Measurements from ENCODE around the gene GM2A. TPM values are rescaled to one million over a fixed set of nuclear protein-coding genes. Genes with fewer than 3 reads are reported as not detected.

The GM2A gene
- total and polyA plus RNA-seq, 2 donors (not counting 1 experiment from before 2014, with no cell fraction given): 29.8 to 82.7 TPM

DNA sequence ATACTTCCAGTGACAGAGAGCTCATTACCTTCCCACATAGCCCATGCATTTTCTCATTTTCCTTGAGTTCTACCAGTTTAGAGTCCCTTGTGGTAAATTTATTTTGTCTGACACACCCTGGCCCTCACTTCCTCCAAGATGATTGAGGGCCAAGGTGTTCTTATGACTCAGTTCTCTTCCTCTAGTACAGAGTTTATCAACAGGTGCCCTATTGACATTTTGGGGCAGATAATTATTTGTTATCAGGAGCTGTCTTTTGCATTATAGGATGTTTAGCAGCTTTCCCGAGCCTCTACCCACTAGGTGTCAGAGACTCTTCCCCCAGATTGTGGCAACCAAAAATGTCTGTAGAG, 43.5 kb downstream of the GM2A start:
- no peak overlapping the region for H2AFZ ChIP-seq (ENCODE audit: insufficient read depth, low read depth, low read length, poor library complexity, severe bottlenecking)
- no peaks in the 10 kb centered on the region for H3K27me3 ChIP-seq (replicated peaks in 1 of 4; ENCODE audit: control extremely low read depth in 1 of 4, control insufficient read depth in 3 of 4, insufficient read depth in 4 of 4, low read length in 3 of 4)
- ATAC-seq (ENCODE audit: low read depth) (no peak), DNase-seq (no peak)
- H3K9ac ChIP-seq (ENCODE audit: low read length): no peak overlapping the region
- no peak overlapping the region for H3K4me2 ChIP-seq (replicated peaks; ENCODE audit: low read depth, low read length, poor library complexity, severe bottlenecking)
- no peaks in the 10 kb centered on the region for H3K79me2 ChIP-seq (ENCODE audit: control insufficient read depth, insufficient read depth, low read length)
- intact Hi-C loops (cut with micrococcal nuclease): loop anchor here (5.0 kb wide), 1 partner anchor 244 kb away; no protein-coding TSS in a partner anchor
- Mint-ChIP-seq H3K9me3 (ENCODE audit: insufficient read depth) (no peaks in the 10 kb centered on the region), H3K27me3 (peaks cover 19% of the 10 kb centered on the region), H3K4me1 (peaks cover 2% of the 10 kb centered on the region), H3K27ac (no peak overlapping the region), H3K4me3 (no peak overlapping the region)
- no CpG with 5 or more reads among the region's 1 CpG for WGBS (ENCODE audit: insufficient coverage)
- H4K20me1 ChIP-seq (ENCODE audit: control insufficient read depth, insufficient read depth, low read length, poor library complexity, severe bottlenecking): no peaks in the 10 kb centered on the region
- CTCF ChIA-PET: interaction anchor here (0.7 to 2.0 kb wide), 5 partner anchors 20 to 245 kb away, joined by 3 to 10 read pairs (median 4); no protein-coding TSS in a partner anchor
- POLR2A ChIA-PET: no interaction called here
- no peaks in the 10 kb centered on the region for H3K36me3 ChIP-seq (replicated peaks in 1 of 2; ENCODE audit: control extremely low read depth in 1 of 2, control insufficient read depth in 1 of 2, extremely low read depth in 1 of 2, insufficient read depth in 2 of 2, low read length in 1 of 2)
- no peak for TF ChIP-seq EZH2 (IDR thresholded peaks at IDR 0.05; ENCODE audit: borderline replicate concordance, insufficient read depth, low read depth, low read length, poor library complexity, severe bottlenecking)
- TF ChIP-seq, protein P1, sequence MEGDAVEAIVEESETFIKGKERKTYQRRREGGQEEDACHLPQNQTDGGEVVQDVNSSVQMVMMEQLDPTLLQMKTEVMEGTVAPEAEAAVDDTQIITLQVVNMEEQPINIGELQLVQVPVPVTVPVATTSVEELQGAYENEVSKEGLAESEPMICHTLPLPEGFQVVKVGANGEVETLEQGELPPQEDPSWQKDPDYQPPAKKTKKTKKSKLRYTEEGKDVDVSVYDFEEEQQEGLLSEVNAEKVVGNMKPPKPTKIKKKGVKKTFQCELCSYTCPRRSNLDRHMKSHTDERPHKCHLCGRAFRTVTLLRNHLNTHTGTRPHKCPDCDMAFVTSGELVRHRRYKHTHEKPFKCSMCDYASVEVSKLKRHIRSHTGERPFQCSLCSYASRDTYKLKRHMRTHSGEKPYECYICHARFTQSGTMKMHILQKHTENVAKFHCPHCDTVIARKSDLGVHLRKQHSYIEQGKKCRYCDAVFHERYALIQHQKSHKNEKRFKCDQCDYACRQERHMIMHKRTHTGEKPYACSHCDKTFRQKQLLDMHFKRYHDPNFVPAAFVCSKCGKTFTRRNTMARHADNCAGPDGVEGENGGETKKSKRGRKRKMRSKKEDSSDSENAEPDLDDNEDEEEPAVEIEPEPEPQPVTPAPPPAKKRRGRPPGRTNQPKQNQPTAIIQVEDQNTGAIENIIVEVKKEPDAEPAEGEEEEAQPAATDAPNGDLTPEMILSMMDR (IDR thresholded peaks at IDR 0.05): no peak
- no peak overlapping the region for H3K4me3 ChIP-seq (ENCODE audit: control extremely low read depth in 1 of 5, extremely low read depth in 1 of 5, insufficient read depth in 1 of 5, low read depth in 2 of 5, low read length in 4 of 5)
- no peaks in the 10 kb centered on the region for H3K4me1 ChIP-seq (ENCODE audit: control insufficient read depth in 2 of 2, insufficient read depth in 2 of 2, low read length in 2 of 2)
- no peaks in the 10 kb centered on the region for H3K9me3 ChIP-seq (ENCODE audit: control extremely low read depth in 1 of 3, control insufficient read depth in 2 of 3, insufficient read depth in 1 of 3, low read length in 2 of 3)
- no peak overlapping the region for H3K27ac ChIP-seq (ENCODE audit: low read length in 2 of 2)

DNA sequence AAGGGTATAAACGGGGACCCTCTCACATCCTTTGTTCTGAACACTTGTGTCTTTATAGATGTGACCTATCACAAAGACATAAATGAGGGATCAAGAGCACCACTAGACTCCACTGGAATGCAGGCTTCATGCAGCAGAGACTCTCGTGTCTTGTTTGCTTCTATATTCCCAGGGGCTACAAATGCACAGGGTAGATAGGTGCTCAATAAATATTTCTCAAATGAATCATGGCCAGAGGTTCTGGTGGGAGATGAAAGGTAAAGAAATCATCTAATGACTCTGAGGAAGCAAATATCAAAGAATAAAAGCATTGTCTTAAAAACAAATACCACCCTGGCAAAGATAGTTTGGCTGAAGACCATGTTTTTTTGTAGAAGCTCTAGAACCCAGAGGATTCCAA, 44.0 kb downstream of the GM2A start:
- H3K4me1 Mint-ChIP-seq: peaks cover 2% of the 10 kb centered on the region
- no peak overlapping the region for H3K4me3 ChIP-seq (ENCODE audit: control extremely low read depth in 1 of 5, extremely low read depth in 1 of 5, insufficient read depth in 1 of 5, low read depth in 2 of 5, low read length in 4 of 5)
- no peaks in the 10 kb centered on the region for H3K27me3 ChIP-seq (replicated peaks in 1 of 4; ENCODE audit: control extremely low read depth in 1 of 4, control insufficient read depth in 3 of 4, insufficient read depth in 4 of 4, low read length in 3 of 4)
- H3K27ac Mint-ChIP-seq: no peak overlapping the region
- no peak overlapping the region for H3K9ac ChIP-seq (ENCODE audit: low read length)
- no peak for ATAC-seq (ENCODE audit: low read depth)
- no peak for DNase-seq
- no peak overlapping the region for H2AFZ ChIP-seq (ENCODE audit: insufficient read depth, low read depth, low read length, poor library complexity, severe bottlenecking)
- H3K4me2 ChIP-seq (replicated peaks; ENCODE audit: low read depth, low read length, poor library complexity, severe bottlenecking): no peak overlapping the region
- no peaks in the 10 kb centered on the region for H3K9me3 Mint-ChIP-seq (ENCODE audit: insufficient read depth)
- CTCF ChIA-PET: interaction anchor here (0.7 to 2.0 kb wide), 7 partner anchors 19 to 495 kb away, joined by 3 to 10 read pairs (median 4); no protein-coding TSS in a partner anchor
- no CpG with 5 or more reads among the region's 2 CpGs for WGBS (ENCODE audit: insufficient coverage)
- H3K9me3 ChIP-seq (ENCODE audit: control extremely low read depth in 1 of 3, control insufficient read depth in 2 of 3, insufficient read depth in 1 of 3, low read length in 2 of 3): no peaks in the 10 kb centered on the region
- POLR2A ChIA-PET: no interaction called here
- H3K27me3 Mint-ChIP-seq: peaks cover 25% of the 10 kb centered on the region
- intact Hi-C loops (cut with micrococcal nuclease): loop anchor here (5.0 kb wide), 1 partner anchor 245 kb away; no protein-coding TSS in a partner anchor
- TF ChIP-seq, protein P1 (IDR thresholded peaks at IDR 0.05): no peak
- TF ChIP-seq EZH2 (IDR thresholded peaks at IDR 0.05; ENCODE audit: borderline replicate concordance, insufficient read depth, low read depth, low read length, poor library complexity, severe bottlenecking): no peak
- H3K36me3 ChIP-seq (replicated peaks in 1 of 2; ENCODE audit: control extremely low read depth in 1 of 2, control insufficient read depth in 1 of 2, extremely low read depth in 1 of 2, insufficient read depth in 2 of 2, low read length in 1 of 2): no peaks in the 10 kb centered on the region
- no peaks in the 10 kb centered on the region for H4K20me1 ChIP-seq (ENCODE audit: control insufficient read depth, insufficient read depth, low read length, poor library complexity, severe bottlenecking)
- H3K79me2 ChIP-seq (ENCODE audit: control insufficient read depth, insufficient read depth, low read length): no peaks in the 10 kb centered on the region
- no peak overlapping the region for H3K27ac ChIP-seq (ENCODE audit: low read length in 2 of 2)
- H3K4me1 ChIP-seq (ENCODE audit: control insufficient read depth in 2 of 2, insufficient read depth in 2 of 2, low read length in 2 of 2): no peaks in the 10 kb centered on the region
- no peak overlapping the region for H3K4me3 Mint-ChIP-seq

Data from B cell (primary cell).